Memory B cell (primary cell): ENCODE results near the gene RAG2.
"Not testable (repeated sequence)": the region's sequence is repeated elsewhere in the genome, so short reads cannot be mapped to it uniquely, and the experiment has no call there.

Experiments used
- ATAC-seq: fragments of 150-1000 bp; cut with Tn5 transposase; 2 replicates; pipeline ENCODE4 v1.10.0; 2021; ENCODE audit warnings: low read depth, mild to moderate bottlenecking, moderate library complexity
- DNase-seq, 2 donors: peaks; one replicate each; pipeline ENCODE4 v3.0.0; 2022; ENCODE audit warnings: low spot score in 2 of 2
- H3K27ac Mint-ChIP-seq: one replicate; pipeline ENCODE4 v1.8.0; 2022; ENCODE audit warnings: mild to moderate bottlenecking, moderate library complexity, mixed read lengths
- H3K27me3 Mint-ChIP-seq: one replicate; pipeline ENCODE4 v1.8.0; 2022; ENCODE audit warnings: mixed read lengths
- H3K36me3 Mint-ChIP-seq: one replicate; pipeline ENCODE4 v1.8.0; 2022; ENCODE audit warnings: mild to moderate bottlenecking, mixed read lengths
- H3K4me1 Mint-ChIP-seq: one replicate; pipeline ENCODE4 v1.8.0; 2022; ENCODE audit warnings: mixed read lengths
- H3K4me3 Mint-ChIP-seq: one replicate; pipeline ENCODE4 v1.8.0; 2022; ENCODE audit warnings: mild to moderate bottlenecking, moderate library complexity, mixed read lengths
- H3K9me3 Mint-ChIP-seq: one replicate; pipeline ENCODE4 v1.8.0; 2022; ENCODE audit warnings: mixed read lengths

Gene RAG2

DNA sequence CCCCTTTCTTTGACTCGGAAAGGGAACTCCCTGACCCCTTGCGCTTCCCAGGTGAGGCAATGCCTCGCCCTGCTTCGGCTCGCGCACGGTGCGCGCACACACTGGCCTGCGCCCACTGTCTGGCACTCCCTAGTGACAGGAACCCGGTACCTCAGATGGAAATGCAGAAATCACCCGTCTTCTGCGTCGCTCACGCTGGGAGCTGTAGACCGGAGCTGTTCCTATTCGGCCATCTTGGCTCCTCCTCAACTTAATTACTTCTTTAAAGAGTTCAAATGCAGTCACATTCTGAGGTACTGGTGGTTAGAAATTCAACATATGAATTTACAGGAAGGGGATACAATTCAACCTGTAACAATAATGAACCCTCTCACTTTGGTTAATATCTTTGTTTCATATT is 40.6 kb downstream of the RAG2 start:
- not testable (repeated sequence) for H3K36me3 Mint-ChIP-seq, ATAC-seq, H3K27me3 Mint-ChIP-seq, H3K4me3 Mint-ChIP-seq, H3K4me1 Mint-ChIP-seq, H3K9me3 Mint-ChIP-seq, DNase-seq, H3K27ac Mint-ChIP-seq

DNA sequence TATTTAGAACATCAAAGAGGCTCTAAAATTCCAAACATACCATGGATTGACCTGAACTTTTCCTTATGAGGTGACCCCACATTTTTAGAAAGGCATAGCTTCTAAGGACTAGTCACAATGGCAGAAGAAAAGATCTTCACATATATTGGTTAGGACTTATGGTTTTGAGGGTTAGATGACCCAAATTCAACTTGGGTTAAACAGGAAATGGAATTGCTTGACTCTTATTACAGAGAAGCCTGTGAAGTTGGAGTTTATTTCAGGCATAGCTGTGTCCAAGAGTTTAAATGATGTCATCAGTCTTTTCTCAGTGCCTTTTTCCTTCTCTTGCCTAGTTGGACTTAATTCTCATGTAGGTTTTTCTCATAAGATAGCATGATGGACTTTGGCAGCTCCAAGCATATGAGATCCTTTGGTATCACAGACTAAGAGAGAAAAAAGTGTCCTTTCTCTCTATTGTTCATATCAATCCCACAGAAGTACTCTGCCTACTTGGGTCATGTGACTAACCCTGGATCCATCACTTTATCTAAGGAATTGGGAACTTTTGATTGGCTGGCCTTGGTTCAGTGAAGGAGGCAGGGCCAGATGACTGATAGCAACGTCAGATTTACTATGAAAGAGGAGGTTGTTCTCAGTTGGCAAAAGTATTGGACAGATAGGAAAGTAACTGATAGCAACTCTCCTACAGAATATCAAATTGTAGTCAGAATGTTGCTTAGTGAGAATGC is 47.5 kb downstream of the RAG2 start:
- Mint-ChIP-seq H3K36me3 (peaks cover 2% of the 10 kb centered on the region), H3K27ac (no peak overlapping the region), H3K27me3 (peaks cover 10% of the 10 kb centered on the region), H3K4me1 (no peaks in the 10 kb centered on the region), H3K4me3 (no peak overlapping the region), H3K9me3 (peaks cover 4% of the 10 kb centered on the region)
- DNase-seq (no peak), ATAC-seq (no peak)
